Hepatocyte (in vitro differentiated cells): ENCODE measurements around the gene SH3TC1. TPM values are rescaled to one million over a fixed set of nuclear protein-coding genes. Genes with fewer than 3 reads are reported as not detected.
A peak's percentile ranks its signal among the peaks of the same experiment; 100 is the strongest.

Source experiments
- DNase-seq: peaks from one replicate; pipeline ENCODE4 v3.0.0-alpha.2; 2016; ENCODE audit warnings: low spot score
- H2AFZ ChIP-seq: fragments of 200-600 bp; sonication (generic); 2 replicates; pipeline ENCODE4 v1.6.0; 2016; ENCODE audit warnings: antibody characterized with exemption, mild to moderate bottlenecking
- H3K27ac ChIP-seq: fragments of 200-600 bp; sonication (generic); 2 replicates; pipeline ENCODE4 v1.5.1; 2016; ENCODE audit warnings: mild to moderate bottlenecking
- H3K27me3 ChIP-seq: fragments of 200-600 bp; sonication (generic); 2 replicates; pipeline ENCODE4 v1.6.1; 2016
- H3K36me3 ChIP-seq: fragments of 200-600 bp; sonication (generic); replicated peaks from 2 replicates; pipeline ENCODE4 v1.5.1; 2016; ENCODE audit warnings: low read depth; ENCODE audit not compliant: insufficient read depth
- H3K4me1 ChIP-seq: fragments of 200-600 bp; sonication (generic); 2 replicates; pipeline ENCODE4 v1.5.1; 2016; ENCODE audit warnings: mild to moderate bottlenecking, moderate library complexity; ENCODE audit not compliant: insufficient read depth
- H3K4me2 ChIP-seq: fragments of 200-600 bp; sonication (generic); 2 replicates; pipeline ENCODE4 v1.6.0; 2016
- H3K4me3 ChIP-seq: fragments of 200-600 bp; sonication (generic); 2 replicates; pipeline ENCODE4 v1.5.1; 2016; ENCODE audit warnings: mild to moderate bottlenecking
- H3K79me2 ChIP-seq: fragments of 200-600 bp; sonication (generic); 2 replicates; pipeline ENCODE4 v1.6.0; 2017; ENCODE audit warnings: mild to moderate bottlenecking
- H3K9me2 ChIP-seq: fragments of 200-600 bp; sonication (generic); replicated peaks from 2 replicates; pipeline ENCODE4 v1.6.0; 2017; ENCODE audit warnings: mild to moderate bottlenecking; ENCODE audit not compliant: insufficient read depth
- H3K9me3 ChIP-seq: fragments of 200-600 bp; sonication (generic); 2 replicates; pipeline ENCODE4 v1.5.1; 2016; ENCODE audit warnings: low read depth, mild to moderate bottlenecking
- H4K20me1 ChIP-seq: fragments of 200-600 bp; sonication (generic); 2 replicates; pipeline ENCODE4 v1.6.0; 2016; ENCODE audit warnings: mild to moderate bottlenecking; ENCODE audit not compliant: insufficient read depth, poor library complexity, severe bottlenecking
- EZH2 ChIP-seq: fragments of 200-600 bp; sonication (generic); IDR thresholded peaks from 2 replicates; pipeline ENCODE4 v1.6.1; 2016; ENCODE audit warnings: antibody characterized with exemption, mild to moderate bottlenecking, borderline replicate concordance
- EZH2phosphoT487 ChIP-seq: fragments of 200-600 bp; sonication (generic); IDR thresholded peaks from one replicate; pipeline ENCODE4 v1.6.1; 2018; ENCODE audit warnings: antibody characterized with exemption, mild to moderate bottlenecking, low read depth, moderate library complexity; ENCODE audit not compliant: unreplicated experiment, severe bottlenecking
- whole genome bisulfite sequencing: methylation state at CpG from one replicate; pipeline ENCODE4 v1.1.6; 2016; ENCODE audit warnings: low lambda C conversion rate; ENCODE audit errors: missing lambda C conversion rate; 5-methylcytosine and 5-hydroxymethylcytosine counted together
- polyA plus RNA-seq: library from polyadenylated mRNA; unstranded; fragments of >200 nt; fragmentation: Nextera tagmentation; extraction: Ambion mirVana; gene quantifications from 2 replicates; pipeline ENCODE4 v1.2.1, GENCODE V29; 2016
- total RNA-seq: library from RNA; depleted of rRNA; stranded (reverse); fragments of >200 nt; gene quantifications from 2 replicates; pipeline ENCODE4 v1.2.3, GENCODE V29; 2014
- TF ChIP-seq, protein P1 (sequence below): fragments of 200-600 bp; sonication (generic); IDR thresholded peaks from 2 replicates; pipeline ENCODE4 v1.5.1; 2016; ENCODE audit warnings: antibody characterized with exemption, mild to moderate bottlenecking; ENCODE audit not compliant: poor library complexity

Gene SH3TC1
- total and polyA plus RNA-seq, 2 experiments from 2014 or later = 30.3 to 35.4 TPM

DNA sequence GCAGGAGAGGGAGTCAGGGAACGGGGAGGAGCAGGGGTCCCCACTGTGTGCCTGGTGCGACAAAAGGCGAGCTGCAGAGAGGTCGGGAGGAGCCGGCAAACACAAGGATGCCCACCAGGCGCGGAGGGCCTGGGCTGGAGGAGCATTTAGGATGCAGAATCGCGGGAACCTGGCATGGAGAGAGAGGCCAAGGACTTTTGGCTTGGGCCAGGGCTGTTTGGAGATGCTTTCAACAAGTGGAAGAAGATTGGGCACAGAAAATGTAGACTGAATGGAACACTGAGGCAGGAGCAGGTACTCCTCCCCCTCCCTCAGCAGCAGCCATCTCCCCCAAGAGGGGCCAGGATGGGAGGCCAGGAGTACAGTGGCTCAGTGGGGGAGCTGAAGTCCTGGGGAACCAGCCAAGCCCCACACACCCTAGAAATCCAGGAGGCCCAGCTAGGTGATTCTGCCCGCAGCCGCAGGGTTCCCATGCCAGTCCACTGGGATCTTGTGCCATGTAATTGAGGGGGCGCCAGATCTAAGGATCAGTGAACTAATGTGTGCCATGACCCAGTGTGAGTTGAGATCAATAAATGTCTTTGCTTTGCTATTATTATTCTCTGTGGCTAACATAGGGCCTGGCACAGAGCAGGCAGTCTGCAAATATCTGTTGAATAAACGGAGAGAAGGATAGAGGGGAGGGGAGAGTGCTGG lies 39.4 kb upstream of the SH3TC1 start:
- 41% methylated on average over 13 of the region's 13 CpGs for WGBS
- H3K9me2 ChIP-seq = no peaks in the 10 kb centered on the region
- no peaks in the 10 kb centered on the region for H3K9me3 ChIP-seq
- H3K4me2 ChIP-seq = peak overlapping the region; percentile 89
- no peaks in the 10 kb centered on the region for H3K4me1 ChIP-seq
- no peak overlapping the region for H3K27ac ChIP-seq
- H3K27me3 ChIP-seq = peaks cover 16% of the 10 kb centered on the region
- TF ChIP-seq EZH2 (no peak), EZH2phosphoT487 (no peak)
- TF ChIP-seq, protein P1, sequence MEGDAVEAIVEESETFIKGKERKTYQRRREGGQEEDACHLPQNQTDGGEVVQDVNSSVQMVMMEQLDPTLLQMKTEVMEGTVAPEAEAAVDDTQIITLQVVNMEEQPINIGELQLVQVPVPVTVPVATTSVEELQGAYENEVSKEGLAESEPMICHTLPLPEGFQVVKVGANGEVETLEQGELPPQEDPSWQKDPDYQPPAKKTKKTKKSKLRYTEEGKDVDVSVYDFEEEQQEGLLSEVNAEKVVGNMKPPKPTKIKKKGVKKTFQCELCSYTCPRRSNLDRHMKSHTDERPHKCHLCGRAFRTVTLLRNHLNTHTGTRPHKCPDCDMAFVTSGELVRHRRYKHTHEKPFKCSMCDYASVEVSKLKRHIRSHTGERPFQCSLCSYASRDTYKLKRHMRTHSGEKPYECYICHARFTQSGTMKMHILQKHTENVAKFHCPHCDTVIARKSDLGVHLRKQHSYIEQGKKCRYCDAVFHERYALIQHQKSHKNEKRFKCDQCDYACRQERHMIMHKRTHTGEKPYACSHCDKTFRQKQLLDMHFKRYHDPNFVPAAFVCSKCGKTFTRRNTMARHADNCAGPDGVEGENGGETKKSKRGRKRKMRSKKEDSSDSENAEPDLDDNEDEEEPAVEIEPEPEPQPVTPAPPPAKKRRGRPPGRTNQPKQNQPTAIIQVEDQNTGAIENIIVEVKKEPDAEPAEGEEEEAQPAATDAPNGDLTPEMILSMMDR = no peak
- no peaks in the 10 kb centered on the region for H4K20me1 ChIP-seq
- no peak for DNase-seq
- no peaks in the 10 kb centered on the region for H3K36me3 ChIP-seq
- H3K4me3 ChIP-seq = peak overlapping the region; percentile 51
- no peaks in the 10 kb centered on the region for H3K79me2 ChIP-seq
- peak overlapping the region; percentile 83 for H2AFZ ChIP-seq

DNA sequence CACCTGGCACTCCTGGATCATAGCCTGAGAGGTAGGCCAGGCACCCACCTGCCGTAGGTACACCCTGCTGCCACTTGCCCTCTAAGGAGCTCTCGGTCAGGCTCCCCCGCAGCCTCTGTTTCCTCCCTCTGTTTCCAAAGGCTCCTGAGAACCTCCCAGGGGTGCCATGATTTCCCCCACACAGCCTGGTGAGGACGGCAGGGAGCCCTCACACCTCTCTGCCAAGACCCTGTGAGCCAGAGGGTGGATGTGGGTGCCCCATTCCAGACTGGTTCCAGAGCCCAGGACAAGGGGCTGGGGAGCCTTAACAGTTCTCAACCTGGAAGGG lies 38.9 kb upstream of the SH3TC1 start:
- H3K9me2 ChIP-seq = no peaks in the 10 kb centered on the region
- DNase-seq = no peak
- no peaks in the 10 kb centered on the region for H3K9me3 ChIP-seq
- H4K20me1 ChIP-seq = no peaks in the 10 kb centered on the region
- TF ChIP-seq, protein P1 = no peak
- TF ChIP-seq EZH2phosphoT487 (no peak), EZH2 (no peak)
- no peak overlapping the region for H3K4me3 ChIP-seq
- H3K27ac ChIP-seq = no peak overlapping the region
- H3K4me2 ChIP-seq = peak overlapping the region; percentile 89
- H2AFZ ChIP-seq = no peak overlapping the region
- no peaks in the 10 kb centered on the region for H3K36me3 ChIP-seq
- 89% methylated on average over 4 of the region's 4 CpGs for WGBS
- H3K79me2 ChIP-seq = no peaks in the 10 kb centered on the region
- no peaks in the 10 kb centered on the region for H3K4me1 ChIP-seq
- H3K27me3 ChIP-seq = peaks cover 16% of the 10 kb centered on the region

DNA sequence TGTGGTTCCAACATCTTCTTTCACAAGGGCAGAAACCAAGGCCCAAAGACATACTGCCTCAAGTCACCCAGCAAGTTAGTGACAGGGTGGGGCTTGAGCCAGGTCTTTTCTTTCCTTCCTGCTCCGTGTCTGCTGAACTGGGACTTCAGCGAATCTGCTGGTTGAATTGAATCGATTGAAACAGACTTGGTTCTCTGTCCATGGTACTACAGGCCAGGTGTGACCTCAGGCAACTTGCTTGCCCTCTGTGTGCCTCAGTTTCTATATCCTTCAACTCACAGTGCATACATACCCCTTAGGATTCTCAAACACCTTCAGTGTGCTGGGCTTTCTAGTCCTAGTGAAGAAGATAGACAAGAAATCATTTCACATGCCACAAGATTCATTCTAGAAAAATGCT lies 38.5 kb upstream of the SH3TC1 start:
- H3K36me3 ChIP-seq = no peaks in the 10 kb centered on the region
- no peaks in the 10 kb centered on the region for H3K4me1 ChIP-seq
- H3K9me2 ChIP-seq = no peaks in the 10 kb centered on the region
- 67% methylated on average over 3 of the region's 3 CpGs for WGBS
- peaks cover 16% of the 10 kb centered on the region for H3K27me3 ChIP-seq
- no peak for TF ChIP-seq EZH2phosphoT487
- TF ChIP-seq EZH2 = no peak
- TF ChIP-seq, protein P1 = no peak
- no peak overlapping the region for H2AFZ ChIP-seq
- H3K79me2 ChIP-seq = no peaks in the 10 kb centered on the region
- DNase-seq = no peak
- H3K4me3 ChIP-seq = no peak overlapping the region
- peak overlapping the region; percentile 89 for H3K4me2 ChIP-seq
- H3K9me3 ChIP-seq = no peaks in the 10 kb centered on the region
- no peaks in the 10 kb centered on the region for H4K20me1 ChIP-seq
- H3K27ac ChIP-seq = no peak overlapping the region
